Spinal cord (tissue), 10 donors: ENCODE measurements around the gene ANAPC10. TPM values are rescaled to one million over a fixed set of nuclear protein-coding genes. Genes with fewer than 3 reads are reported as not detected.
A peak's percentile ranks its signal among the peaks of the same experiment; 100 is the strongest.
"Not testable (repeated sequence)": the region's sequence is repeated elsewhere in the genome, so short reads cannot be mapped to it uniquely, and the experiment has no call there.

ENCODE experiments used
- DNase-seq, 6 donors: peaks; one replicate each; pipeline versions ENCODE4 v3.0.0 to v3.0.0-alpha.2; 2013 to 2015; ENCODE audit warnings: low spot score in 6 of 6, low read depth in 4 of 6
- H3K27ac ChIP-seq: one replicate; pipeline ENCODE4 v1.5.1; 2013; ENCODE audit warnings: low read depth, low read length, control low read depth
- H3K27me3 ChIP-seq: one replicate; pipeline ENCODE4 v1.6.1; 2013; ENCODE audit warnings: low read length; ENCODE audit not compliant: control insufficient read depth, insufficient read depth
- H3K36me3 ChIP-seq: one replicate; pipeline ENCODE4 v1.6.1; 2013; ENCODE audit warnings: low read length; ENCODE audit not compliant: control insufficient read depth, insufficient read depth
- H3K4me1 ChIP-seq: one replicate; pipeline ENCODE4 v1.6.1; 2013; ENCODE audit warnings: low read length; ENCODE audit not compliant: control insufficient read depth, insufficient read depth
- H3K4me3 ChIP-seq: one replicate; pipeline ENCODE4 v1.5.1; 2013; ENCODE audit warnings: low read depth, low read length, control low read depth
- H3K9me3 ChIP-seq: one replicate; pipeline ENCODE4 v1.6.1; 2013; ENCODE audit warnings: low read length; ENCODE audit not compliant: control insufficient read depth, insufficient read depth
- WGBS: methylation state at CpG from one replicate; pipeline ENCODE4 v1.1.5; 2013; ENCODE audit warnings: missing lambda C conversion rate; ENCODE audit not compliant: insufficient coverage; 5-methylcytosine and 5-hydroxymethylcytosine counted together
- long read RNA-seq, 4 donors: transcript quantifications; one replicate each; lab custom pipeline, GENCODE V29; 2026
- polyA plus RNA-seq, 2 donors: library from polyadenylated mRNA; unstranded; fragments of 120-200 nt; gene quantifications; one replicate each; pipeline ENCODE4 v1.2.1, GENCODE V29; 2013; ENCODE audit not compliant: insufficient read length in 2 of 2
- total RNA-seq, 2 donors: library from RNA; depleted of rRNA in 1 of 2; stranded (reverse); fragments of 120-200 nt in 1 of 2; fragments of >200 nt in 1 of 2; gene quantifications; one replicate each; pipeline versions ENCODE4 v1.2.3 to v1.2.4, GENCODE V29; 2013 to 2014
- donor health status: healthy.

The ANAPC10 gene
- 10 to 100 TPM; 37.0 to 44.4 TPM for total RNA-seq
- 10 to 100 TPM; 19.8 to 23.0 TPM for polyA plus RNA-seq
- long read RNA-seq, donor 1, partial matches to known transcripts = 0 of 6 reads
- long read RNA-seq, donor 1, other reads (novel, unspliced or antisense) = 0 of 6 reads
- long read RNA-seq, donor 2, partial matches to known transcripts = 0 of 4 reads
- long read RNA-seq, donor 2, other reads (novel, unspliced or antisense) = 0 of 4 reads
- long read RNA-seq, donor 3, partial matches to known transcripts = 0 of 2 reads
- long read RNA-seq, donor 3, other reads (novel, unspliced or antisense) = 0 of 2 reads
- long read RNA-seq, donor 4, transcript ANAPC10-209 (5 exons, 1,025 nt) = major isoform, 24 of 38 reads
- long read RNA-seq, donor 4, transcript ANAPC10-201 (5 exons, 868 nt) = minor isoform, 11 of 38 reads
- long read RNA-seq, donor 4, partial matches to known transcripts = 0 of 38 reads
- long read RNA-seq, donor 4, other reads (novel, unspliced or antisense) = 0 of 38 reads

- H3K9me3 ChIP-seq = no peaks in the 10 kb centered on the region
- peak; percentile 96 to 99 (median 97) for DNase-seq
- H3K27me3 ChIP-seq = no peaks in the 10 kb centered on the region
- H3K4me3 ChIP-seq = peak within 1 kb of the TSS; percentile 58
- peaks cover 7% of the 10 kb centered on the region for H3K4me1 ChIP-seq
- WGBS = 0% methylated on average over 67 of the region's 67 CpGs
- H3K27ac ChIP-seq = peak within 1 kb of the TSS; percentile 83
- H3K36me3 ChIP-seq = peaks cover 4% of the 10 kb centered on the region
These were observed at the start of gene ANAPC10, which contains the start of gene ABCE1 for GRCh38 chr4:145097821-145098674. TSS of gene ANAPC10 (minus strand) at chr4:145098196. CDS start at chr4:145096099, 2,097 bp downstream. TSS of gene ABCE1 (plus strand) at chr4:145098311. CDS start at chr4:145104413, 6,102 bp downstream.

GRCh38 chr4:145136219-145136618 is 38.2 kb upstream of the ANAPC10 start:
- not testable (repeated sequence) for H3K27me3 ChIP-seq, DNase-seq, H3K4me3 ChIP-seq, H3K9me3 ChIP-seq, H3K36me3 ChIP-seq, H3K27ac ChIP-seq, H3K4me1 ChIP-seq
- no CpG with 5 or more reads among the region's 1 CpG for WGBS

- no peaks in the 10 kb centered on the region for H3K27me3 ChIP-seq
- no peaks in the 10 kb centered on the region for H3K36me3 ChIP-seq
- H3K4me3 ChIP-seq = no peak overlapping the region
- peak; percentile 15 to 73 (median 28) for DNase-seq
- 35% methylated on average over 3 of the region's 5 CpGs for WGBS
- peaks cover 3% of the 10 kb centered on the region for H3K4me1 ChIP-seq
- H3K9me3 ChIP-seq = no peaks in the 10 kb centered on the region
- H3K27ac ChIP-seq = peak overlapping the region; percentile 16
These were observed 34.6 kb upstream of the ANAPC10 start for GRCh38 chr4:145132511-145133098.

- H3K27ac ChIP-seq = no peak overlapping the region
- no peaks in the 10 kb centered on the region for H3K27me3 ChIP-seq
- 96% methylated on average over 5 of the region's 12 CpGs for WGBS
- DNase-seq = no peak
- H3K9me3 ChIP-seq = no peaks in the 10 kb centered on the region
- H3K4me3 ChIP-seq = no peak overlapping the region
- H3K4me1 ChIP-seq = peaks cover 3% of the 10 kb centered on the region
- H3K36me3 ChIP-seq = no peaks in the 10 kb centered on the region
These were observed 33.9 kb upstream of the ANAPC10 start for GRCh38 chr4:145131848-145132247.

GRCh38 chr4:145130788-145131399 is 32.9 kb upstream of the ANAPC10 start:
- Histone ChIP-seq H3K4me1 (peaks cover 3% of the 10 kb centered on the region), H3K9me3 (no peaks in the 10 kb centered on the region), H3K27me3 (no peaks in the 10 kb centered on the region), H3K27ac (no peak overlapping the region), H3K4me3 (no peak overlapping the region), H3K36me3 (peaks cover 6% of the 10 kb centered on the region)
- DNase-seq = no peak
- no CpG with 5 or more reads among the region's 2 CpGs for WGBS

- DNase-seq = no peak
- peaks cover 11% of the 10 kb centered on the region for H3K36me3 ChIP-seq
- no peak overlapping the region for H3K27ac ChIP-seq
- no peaks in the 10 kb centered on the region for H3K27me3 ChIP-seq
- no peak overlapping the region for H3K4me3 ChIP-seq
- H3K9me3 ChIP-seq = no peaks in the 10 kb centered on the region
- H3K4me1 ChIP-seq = peaks cover 3% of the 10 kb centered on the region
These were observed 32.1 kb upstream of the ANAPC10 start for GRCh38 chr4:145130130-145130529.

GRCh38 chr4:145125396-145125795 is 27.4 kb upstream of the ANAPC10 start:
- H3K36me3 ChIP-seq = peaks cover 19% of the 10 kb centered on the region
- H3K27ac ChIP-seq = no peak overlapping the region
- no peaks in the 10 kb centered on the region for H3K4me1 ChIP-seq
- no CpG with 5 or more reads among the region's 2 CpGs for WGBS
- no peak overlapping the region for H3K4me3 ChIP-seq
- DNase-seq = no peak
- H3K27me3 ChIP-seq = no peaks in the 10 kb centered on the region
- H3K9me3 ChIP-seq = no peaks in the 10 kb centered on the region

- Histone ChIP-seq H3K36me3 (peaks cover 15% of the 10 kb centered on the region), H3K27me3 (no peaks in the 10 kb centered on the region), H3K4me3 (no peak overlapping the region), H3K27ac (no peak overlapping the region), H3K9me3 (no peaks in the 10 kb centered on the region), H3K4me1 (no peaks in the 10 kb centered on the region)
- no peak for DNase-seq
These were observed 10.1 kb upstream of the ANAPC10 start for GRCh38 chr4:145108128-145108527.

GRCh38 chr4:145107126-145107525 is 9.1 kb upstream of the ANAPC10 start:
- peaks cover 11% of the 10 kb centered on the region for H3K36me3 ChIP-seq
- no peaks in the 10 kb centered on the region for H3K27me3 ChIP-seq
- no CpG with 5 or more reads among the region's 2 CpGs for WGBS
- H3K4me3 ChIP-seq = no peak overlapping the region
- DNase-seq = no peak
- H3K4me1 ChIP-seq = no peaks in the 10 kb centered on the region
- no peaks in the 10 kb centered on the region for H3K9me3 ChIP-seq
- H3K27ac ChIP-seq = no peak overlapping the region
